ENCODE results near the gene RIPOR3.
"Not testable (repeated sequence)": the region's sequence is repeated elsewhere in the genome, so short reads cannot be mapped to it uniquely, and the experiment has no call there.

The RIPOR3 gene

GRCh38 chr20:50704514-50704913, 13.2 kb upstream of the RIPOR3 start:
- TF ChIP-seq, protein P1, sequence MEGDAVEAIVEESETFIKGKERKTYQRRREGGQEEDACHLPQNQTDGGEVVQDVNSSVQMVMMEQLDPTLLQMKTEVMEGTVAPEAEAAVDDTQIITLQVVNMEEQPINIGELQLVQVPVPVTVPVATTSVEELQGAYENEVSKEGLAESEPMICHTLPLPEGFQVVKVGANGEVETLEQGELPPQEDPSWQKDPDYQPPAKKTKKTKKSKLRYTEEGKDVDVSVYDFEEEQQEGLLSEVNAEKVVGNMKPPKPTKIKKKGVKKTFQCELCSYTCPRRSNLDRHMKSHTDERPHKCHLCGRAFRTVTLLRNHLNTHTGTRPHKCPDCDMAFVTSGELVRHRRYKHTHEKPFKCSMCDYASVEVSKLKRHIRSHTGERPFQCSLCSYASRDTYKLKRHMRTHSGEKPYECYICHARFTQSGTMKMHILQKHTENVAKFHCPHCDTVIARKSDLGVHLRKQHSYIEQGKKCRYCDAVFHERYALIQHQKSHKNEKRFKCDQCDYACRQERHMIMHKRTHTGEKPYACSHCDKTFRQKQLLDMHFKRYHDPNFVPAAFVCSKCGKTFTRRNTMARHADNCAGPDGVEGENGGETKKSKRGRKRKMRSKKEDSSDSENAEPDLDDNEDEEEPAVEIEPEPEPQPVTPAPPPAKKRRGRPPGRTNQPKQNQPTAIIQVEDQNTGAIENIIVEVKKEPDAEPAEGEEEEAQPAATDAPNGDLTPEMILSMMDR (IDR thresholded peaks at IDR 0.05): no peak
- peak overlapping the region; percentile 44 for H3K27ac ChIP-seq
- H3K36me3 ChIP-seq: no peaks in the 10 kb centered on the region
- no peak overlapping the region for H3K4me3 ChIP-seq (ENCODE audit: low read depth in 1 of 2, low read length in 1 of 2)
- no peaks in the 10 kb centered on the region for H3K27me3 ChIP-seq
- peaks cover 17 to 25% of the 10 kb centered on the region in 2 experiments for H3K4me1 ChIP-seq (ENCODE audit: control insufficient read depth in 1 of 2, insufficient read depth in 1 of 2, low read depth in 1 of 2, low read length in 1 of 2)
- H3K9me3 ChIP-seq: no peaks in the 10 kb centered on the region

- not testable (repeated sequence) for H3K9me3 ChIP-seq; H3K4me3 ChIP-seq (ENCODE audit: low read depth in 1 of 2, low read length in 1 of 2); H3K27ac ChIP-seq; H3K27me3 ChIP-seq; H3K36me3 ChIP-seq
- peaks cover 13 to 18% of the 10 kb centered on the region in 2 experiments for H3K4me1 ChIP-seq (ENCODE audit: control insufficient read depth in 1 of 2, insufficient read depth in 1 of 2, low read depth in 1 of 2, low read length in 1 of 2)
Observed at GRCh38 chr20:50703651-50704438, 12.5 kb upstream of the RIPOR3 start.

DNA sequence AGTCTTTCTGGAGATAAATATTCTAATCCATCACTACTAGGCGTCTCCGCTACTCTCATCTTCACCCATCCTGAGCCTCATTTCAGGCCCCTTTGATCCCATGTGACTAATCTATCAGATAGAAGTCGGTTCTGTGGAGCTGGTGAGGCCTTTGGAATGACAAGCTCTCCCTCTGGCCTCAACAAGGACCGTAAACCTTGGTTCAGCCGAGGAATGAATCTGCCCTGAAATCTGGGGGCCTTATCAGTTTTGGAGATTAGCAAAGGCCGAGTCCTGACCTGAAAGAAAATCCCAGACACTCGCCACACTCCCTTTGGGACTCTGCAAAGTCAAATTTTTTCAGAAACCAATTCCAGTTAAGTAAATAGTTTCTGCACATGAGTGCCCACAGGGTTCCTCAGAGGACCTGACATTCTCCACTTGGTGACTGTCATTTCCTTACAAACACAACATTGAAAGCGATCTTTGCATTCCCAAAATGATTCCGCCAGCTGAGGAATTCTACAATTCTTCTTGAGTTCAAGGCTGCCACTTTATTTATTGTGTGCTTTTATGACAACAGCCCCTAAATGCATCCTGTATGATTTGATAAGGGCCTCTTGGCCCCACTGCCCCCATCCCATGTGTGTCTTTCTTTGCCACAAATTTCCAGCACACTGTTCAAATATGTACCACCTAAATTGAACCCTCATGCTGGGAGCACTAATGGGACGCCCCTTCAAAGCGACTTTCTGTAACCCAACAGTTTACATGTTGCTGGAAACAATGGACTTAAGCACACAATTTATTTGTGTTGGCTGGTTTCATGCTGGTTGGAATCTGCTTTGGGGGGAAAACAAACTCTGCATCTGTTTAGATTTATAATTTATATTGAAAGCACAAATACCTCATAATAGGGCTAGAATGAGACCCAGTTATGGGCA, 10.0 kb upstream of the RIPOR3 start:
- TF ChIP-seq, protein P1 (IDR thresholded peaks at IDR 0.05): no peak

DNA sequence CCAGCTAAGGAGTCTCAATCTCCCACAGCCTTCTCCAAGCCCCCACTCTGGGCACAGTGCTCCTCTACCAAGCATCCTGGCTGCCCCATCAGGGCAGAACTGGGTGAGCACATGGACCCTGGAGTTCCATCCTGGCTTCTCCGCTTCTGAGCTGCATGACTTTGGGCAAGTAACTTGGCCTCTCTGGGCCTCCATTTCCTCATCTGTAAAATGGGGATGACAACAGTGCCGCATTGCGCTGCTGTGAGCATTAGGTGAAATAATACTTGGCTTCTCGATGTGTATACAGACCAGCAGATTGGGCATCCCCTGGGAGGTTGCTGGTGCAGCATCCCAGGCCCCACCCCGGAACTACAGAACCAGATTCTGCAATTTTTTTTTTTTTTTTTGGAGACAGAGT, 8.3 kb upstream of the RIPOR3 start:
- no peak overlapping the region for H3K4me3 ChIP-seq (ENCODE audit: low read depth in 1 of 2, low read length in 1 of 2)
- no peaks in the 10 kb centered on the region for H3K27me3 ChIP-seq
- no peak overlapping the region for H3K27ac ChIP-seq
- H3K36me3 ChIP-seq: no peaks in the 10 kb centered on the region
- TF ChIP-seq, protein P1 (IDR thresholded peaks at IDR 0.05): no peak
- no peaks in the 10 kb centered on the region for H3K9me3 ChIP-seq
- peaks cover 9 to 12% of the 10 kb centered on the region in 2 experiments for H3K4me1 ChIP-seq (ENCODE audit: control insufficient read depth in 1 of 2, insufficient read depth in 1 of 2, low read depth in 1 of 2, low read length in 1 of 2)

More for the DNA sequence above, 10.0 kb upstream of the RIPOR3 start:
- no peak overlapping the region for H3K4me3 ChIP-seq (ENCODE audit: low read depth in 1 of 2, low read length in 1 of 2)
- no peaks in the 10 kb centered on the region for H3K9me3 ChIP-seq
- H3K36me3 ChIP-seq: no peaks in the 10 kb centered on the region
- no peaks in the 10 kb centered on the region for H3K27me3 ChIP-seq
- H3K27ac ChIP-seq: no peak overlapping the region
- peaks cover 13% of the 10 kb centered on the region in 2 experiments for H3K4me1 ChIP-seq (ENCODE audit: control insufficient read depth in 1 of 2, insufficient read depth in 1 of 2, low read depth in 1 of 2, low read length in 1 of 2)

DNA sequence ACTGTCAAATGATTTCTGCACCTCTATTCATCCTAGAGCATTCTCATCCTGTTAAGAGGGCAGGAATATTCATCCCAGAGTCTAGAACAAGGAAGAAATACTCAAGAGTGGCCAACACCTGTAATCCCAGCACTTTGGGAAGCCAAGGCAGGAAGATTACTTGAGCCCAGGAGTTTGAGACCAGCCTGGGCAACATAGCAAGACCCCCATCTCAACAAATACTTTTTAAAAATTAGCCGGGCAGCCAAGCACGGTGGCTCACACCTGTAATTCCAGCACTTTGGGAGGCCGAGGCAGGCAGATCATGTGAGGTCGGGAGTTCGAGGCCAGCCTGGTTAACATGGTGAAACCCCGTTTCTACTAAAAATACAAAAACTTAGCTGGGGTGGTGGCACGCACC, 6.9 kb upstream of the RIPOR3 start:
- Histone ChIP-seq H3K4me1 (ENCODE audit: control insufficient read depth in 1 of 2, insufficient read depth in 1 of 2, low read depth in 1 of 2, low read length in 1 of 2) (peaks cover 10 to 14% of the 10 kb centered on the region in 2 experiments), H3K27me3 (peaks cover 11% of the 10 kb centered on the region)
- not testable (repeated sequence) for H3K27ac ChIP-seq; H3K36me3 ChIP-seq; H3K4me3 ChIP-seq (ENCODE audit: low read depth in 1 of 2, low read length in 1 of 2); H3K9me3 ChIP-seq

DNA sequence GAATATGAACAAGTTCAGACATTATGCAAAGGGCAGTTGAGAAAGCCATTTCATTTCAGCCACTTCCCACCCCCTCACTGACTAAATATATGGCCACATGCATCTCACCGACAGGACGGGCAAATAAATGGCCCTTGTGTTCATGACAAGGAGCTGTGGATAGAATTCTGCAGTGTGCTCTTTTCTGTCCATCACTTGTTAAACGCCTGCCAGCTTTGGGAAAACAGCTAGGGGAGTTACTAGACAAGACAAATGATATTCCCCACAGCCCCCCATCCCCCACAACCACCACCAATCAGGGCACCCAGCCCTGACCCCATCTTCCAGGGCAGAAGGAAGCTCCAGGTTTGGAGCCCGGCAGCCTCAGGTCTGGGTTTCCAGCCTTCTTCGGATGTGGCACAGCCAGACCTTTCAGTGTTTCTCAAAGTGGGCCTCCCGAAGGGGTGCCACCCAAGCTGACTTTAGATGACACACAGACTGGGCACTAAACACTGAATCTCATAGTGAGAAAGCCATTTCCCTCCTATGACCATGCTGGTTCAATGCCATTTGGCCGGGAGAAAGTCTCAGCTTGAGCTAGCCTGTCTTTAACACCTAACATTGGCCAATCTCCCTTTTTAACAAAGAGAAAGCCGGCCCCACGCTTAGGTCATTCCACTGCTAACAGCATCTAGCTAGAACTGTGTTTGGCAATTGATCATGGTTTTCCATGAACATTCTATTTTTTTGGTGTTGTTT, 4.0 kb upstream of the RIPOR3 start:
- Histone ChIP-seq H3K4me1 (ENCODE audit: control insufficient read depth in 1 of 2, insufficient read depth in 1 of 2, low read depth in 1 of 2, low read length in 1 of 2) (peaks cover 25 to 26% of the 10 kb centered on the region in 2 experiments), H3K27ac (no peak overlapping the region), H3K4me3 (ENCODE audit: low read depth in 1 of 2, low read length in 1 of 2) (no peak overlapping the region), H3K36me3 (no peaks in the 10 kb centered on the region), H3K27me3 (peaks cover 40% of the 10 kb centered on the region), H3K9me3 (no peaks in the 10 kb centered on the region)
- TF ChIP-seq, protein P1 (IDR thresholded peaks at IDR 0.05): no peak
